ENCODE results near the gene CCR4. TPM values are rescaled to one million over a fixed set of nuclear protein-coding genes. Genes with fewer than 3 reads are reported as not detected.

Gene CCR4
- total RNA-seq, 1 experiment from 2014 or later, result 0.10 TPM

GRCh38 chr3:32989171-32989570 lies 37.7 kb downstream of the CCR4 start:
- in situ Hi-C loops (cut with HindIII; ENCODE audit: low pct_unique_long_range_greater_than_20kb, low sequenced_read_pairs) (no loop called here), intact Hi-C loops (cut with micrococcal nuclease; ENCODE audit: unreplicated experiment) (no loop called here)
- Histone ChIP-seq H3K4me1 (ENCODE audit: control insufficient read depth, insufficient read depth, low read length) (no peaks in the 10 kb centered on the region), H3K36me3 (ENCODE audit: control insufficient read depth, insufficient read depth, low read length) (no peaks in the 10 kb centered on the region), H3K27me3 (ENCODE audit: control insufficient read depth, insufficient read depth, low read length) (no peaks in the 10 kb centered on the region), H3K9me3 (ENCODE audit: control insufficient read depth, insufficient read depth, low read depth, low read length) (no peaks in the 10 kb centered on the region), H3K4me3 (ENCODE audit: low read depth in 2 of 2, low read length in 2 of 2) (no peak overlapping the region), H3K27ac (ENCODE audit: low read length) (no peak overlapping the region)
- ChIA-PET POLR2A (no interaction called here), CTCF (no interaction called here)
- TF ChIP-seq POLR2AphosphoS5 (IDR thresholded peaks at IDR 0.05; ENCODE audit: low read depth, low read length), result no peak
- TF ChIP-seq, protein P1, sequence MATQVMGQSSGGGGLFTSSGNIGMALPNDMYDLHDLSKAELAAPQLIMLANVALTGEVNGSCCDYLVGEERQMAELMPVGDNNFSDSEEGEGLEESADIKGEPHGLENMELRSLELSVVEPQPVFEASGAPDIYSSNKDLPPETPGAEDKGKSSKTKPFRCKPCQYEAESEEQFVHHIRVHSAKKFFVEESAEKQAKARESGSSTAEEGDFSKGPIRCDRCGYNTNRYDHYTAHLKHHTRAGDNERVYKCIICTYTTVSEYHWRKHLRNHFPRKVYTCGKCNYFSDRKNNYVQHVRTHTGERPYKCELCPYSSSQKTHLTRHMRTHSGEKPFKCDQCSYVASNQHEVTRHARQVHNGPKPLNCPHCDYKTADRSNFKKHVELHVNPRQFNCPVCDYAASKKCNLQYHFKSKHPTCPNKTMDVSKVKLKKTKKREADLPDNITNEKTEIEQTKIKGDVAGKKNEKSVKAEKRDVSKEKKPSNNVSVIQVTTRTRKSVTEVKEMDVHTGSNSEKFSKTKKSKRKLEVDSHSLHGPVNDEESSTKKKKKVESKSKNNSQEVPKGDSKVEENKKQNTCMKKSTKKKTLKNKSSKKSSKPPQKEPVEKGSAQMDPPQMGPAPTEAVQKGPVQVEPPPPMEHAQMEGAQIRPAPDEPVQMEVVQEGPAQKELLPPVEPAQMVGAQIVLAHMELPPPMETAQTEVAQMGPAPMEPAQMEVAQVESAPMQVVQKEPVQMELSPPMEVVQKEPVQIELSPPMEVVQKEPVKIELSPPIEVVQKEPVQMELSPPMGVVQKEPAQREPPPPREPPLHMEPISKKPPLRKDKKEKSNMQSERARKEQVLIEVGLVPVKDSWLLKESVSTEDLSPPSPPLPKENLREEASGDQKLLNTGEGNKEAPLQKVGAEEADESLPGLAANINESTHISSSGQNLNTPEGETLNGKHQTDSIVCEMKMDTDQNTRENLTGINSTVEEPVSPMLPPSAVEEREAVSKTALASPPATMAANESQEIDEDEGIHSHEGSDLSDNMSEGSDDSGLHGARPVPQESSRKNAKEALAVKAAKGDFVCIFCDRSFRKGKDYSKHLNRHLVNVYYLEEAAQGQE (IDR thresholded peaks at IDR 0.05; ENCODE audit: insufficient read depth in 1 of 2, low read depth in 2 of 2, low read length in 1 of 2), result no peak
- TF ChIP-seq, protein P2, sequence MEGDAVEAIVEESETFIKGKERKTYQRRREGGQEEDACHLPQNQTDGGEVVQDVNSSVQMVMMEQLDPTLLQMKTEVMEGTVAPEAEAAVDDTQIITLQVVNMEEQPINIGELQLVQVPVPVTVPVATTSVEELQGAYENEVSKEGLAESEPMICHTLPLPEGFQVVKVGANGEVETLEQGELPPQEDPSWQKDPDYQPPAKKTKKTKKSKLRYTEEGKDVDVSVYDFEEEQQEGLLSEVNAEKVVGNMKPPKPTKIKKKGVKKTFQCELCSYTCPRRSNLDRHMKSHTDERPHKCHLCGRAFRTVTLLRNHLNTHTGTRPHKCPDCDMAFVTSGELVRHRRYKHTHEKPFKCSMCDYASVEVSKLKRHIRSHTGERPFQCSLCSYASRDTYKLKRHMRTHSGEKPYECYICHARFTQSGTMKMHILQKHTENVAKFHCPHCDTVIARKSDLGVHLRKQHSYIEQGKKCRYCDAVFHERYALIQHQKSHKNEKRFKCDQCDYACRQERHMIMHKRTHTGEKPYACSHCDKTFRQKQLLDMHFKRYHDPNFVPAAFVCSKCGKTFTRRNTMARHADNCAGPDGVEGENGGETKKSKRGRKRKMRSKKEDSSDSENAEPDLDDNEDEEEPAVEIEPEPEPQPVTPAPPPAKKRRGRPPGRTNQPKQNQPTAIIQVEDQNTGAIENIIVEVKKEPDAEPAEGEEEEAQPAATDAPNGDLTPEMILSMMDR (IDR thresholded peaks at IDR 0.05), result no peak
- no peak for TF ChIP-seq TCF7L2 (IDR thresholded peaks at IDR 0.05; ENCODE audit: low read depth, low read length)
- no peak for TF ChIP-seq SIN3A (IDR thresholded peaks at IDR 0.05; ENCODE audit: borderline replicate concordance, insufficient read depth, low read depth, low read length)
- no TSS peak for BruUV-seq (replicated peaks)
- no peak for DNase-seq (ENCODE audit: low read depth, low spot score)
- ATAC-seq, result no peak

DNA sequence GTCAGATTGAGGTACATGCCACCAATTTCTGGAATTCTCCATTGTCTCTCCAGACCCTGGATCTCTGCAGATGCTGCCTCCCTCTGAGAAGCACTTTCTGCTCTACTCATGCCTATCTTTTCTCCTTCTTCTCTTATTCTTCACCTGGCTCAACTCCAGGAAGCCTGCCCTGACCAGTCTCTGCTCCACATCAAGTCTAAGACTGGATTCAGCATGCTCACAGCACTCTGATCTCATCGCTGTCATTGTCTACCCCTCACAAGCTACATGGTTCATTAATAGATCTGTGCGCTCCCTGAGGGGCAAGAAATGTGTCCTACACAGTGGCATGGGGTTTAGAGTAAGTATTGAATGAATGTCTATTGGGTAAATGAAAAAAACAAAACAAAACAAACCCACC lies 38.7 kb downstream of the CCR4 start:
- Histone ChIP-seq H3K4me1 (ENCODE audit: control insufficient read depth, insufficient read depth, low read length) (no peaks in the 10 kb centered on the region), H3K27ac (ENCODE audit: low read length) (no peak overlapping the region), H3K4me3 (ENCODE audit: low read depth in 2 of 2, low read length in 2 of 2) (no peak overlapping the region), H3K9me3 (ENCODE audit: control insufficient read depth, insufficient read depth, low read depth, low read length) (no peaks in the 10 kb centered on the region), H3K36me3 (ENCODE audit: control insufficient read depth, insufficient read depth, low read length) (no peaks in the 10 kb centered on the region), H3K27me3 (ENCODE audit: control insufficient read depth, insufficient read depth, low read length) (no peaks in the 10 kb centered on the region)
- intact Hi-C loops (cut with micrococcal nuclease; ENCODE audit: unreplicated experiment), result no loop called here
- in situ Hi-C loops (cut with HindIII; ENCODE audit: low pct_unique_long_range_greater_than_20kb, low sequenced_read_pairs), result no loop called here
- DNase-seq (ENCODE audit: low read depth, low spot score) (no peak), ATAC-seq (no peak)
- CTCF ChIA-PET, result no interaction called here
- BruUV-seq (replicated peaks), result no TSS peak
- POLR2A ChIA-PET, result no interaction called here
- no peak for TF ChIP-seq TCF7L2 (IDR thresholded peaks at IDR 0.05; ENCODE audit: low read depth, low read length)
- TF ChIP-seq POLR2AphosphoS5 (IDR thresholded peaks at IDR 0.05; ENCODE audit: low read depth, low read length), result no peak
- TF ChIP-seq, protein P2 (IDR thresholded peaks at IDR 0.05), result no peak
